HepG2 (cell line): ENCODE results near the gene CEP135.

ENCODE experiments used
- CTCF ChIP-seq: sonication (generic); formaldehyde crosslinking; IDR thresholded peaks from 2 replicates; pipeline ENCODE4 v1.5.0; 2020; ENCODE audit warnings: mild to moderate bottlenecking, missing genetic modification reagents, moderate library complexity
- EZH2 ChIP-seq: conservative IDR thresholded peaks from 2 replicates; pipeline ENCODE4 v1.6.1; 2012; ENCODE audit warnings: mild to moderate bottlenecking, low read depth, low read length, moderate library complexity
- FOXA1 ChIP-seq, 2 experiments: fragments of 450-650 bp in 1 of 2; sonication (generic) in 1 of 2; formaldehyde crosslinking in 1 of 2; IDR thresholded peaks; 2 replicates each; pipeline versions ENCODE4 v1.4.0 to v1.6.1; 2016 to 2020; ENCODE audit warnings: missing genetic modification reagents in 1 of 2
- MYC ChIP-seq: sonication (generic); formaldehyde crosslinking; IDR thresholded peaks from 2 replicates; pipeline ENCODE4 v1.9.0; 2021; ENCODE audit warnings: missing genetic modification reagents, borderline replicate concordance
- POLR2A ChIP-seq, 2 experiments: IDR thresholded peaks; 2 replicates each; pipeline ENCODE4 v1.6.1; 2011; ENCODE audit warnings: low read depth in 2 of 2, low read length in 2 of 2, mild to moderate bottlenecking in 1 of 2, moderate library complexity in 1 of 2; ENCODE audit not compliant: insufficient read depth in 1 of 2
- POLR2G ChIP-seq: fragments of 200-400 bp; formaldehyde crosslinking; IDR thresholded peaks from 2 replicates; pipeline ENCODE4 v1.6.1; 2018; ENCODE audit warnings: mild to moderate bottlenecking, low read depth, low read length, moderate library complexity
- PRMT3 ChIP-seq: sonication (generic); formaldehyde crosslinking; IDR thresholded peaks from 2 replicates; pipeline ENCODE4 v1.8.1; 2022; ENCODE audit warnings: low read depth, mild to moderate bottlenecking, moderate library complexity, missing genetic modification reagents, borderline replicate concordance
- TAF1 ChIP-seq: sonication (generic); formaldehyde crosslinking; IDR thresholded peaks from 2 replicates; pipeline ENCODE4 v1.4.0; 2020; ENCODE audit warnings: missing genetic modification reagents
- THRA ChIP-seq: sonication (generic); formaldehyde crosslinking; IDR thresholded peaks from 2 replicates; pipeline ENCODE4 v1.4.0; 2020; ENCODE audit warnings: missing genetic modification reagents, borderline replicate concordance
- ZNF605 ChIP-seq: sonication (generic); formaldehyde crosslinking; IDR thresholded peaks from 2 replicates; pipeline ENCODE4 v1.8.0; 2022; ENCODE audit warnings: mild to moderate bottlenecking, missing genetic modification reagents
- TF ChIP-seq, protein P1 (sequence below): sonication (generic); formaldehyde crosslinking; IDR thresholded peaks from 2 replicates; pipeline ENCODE4 v1.9.0; 2021; ENCODE audit warnings: missing genetic modification reagents, borderline replicate concordance
- TF ChIP-seq, protein P2 (sequence below): sonication (generic); formaldehyde crosslinking; IDR thresholded peaks from 2 replicates; pipeline ENCODE4 v1.5.0; 2020; ENCODE audit warnings: missing genetic modification reagents

- TF ChIP-seq, protein P1, sequence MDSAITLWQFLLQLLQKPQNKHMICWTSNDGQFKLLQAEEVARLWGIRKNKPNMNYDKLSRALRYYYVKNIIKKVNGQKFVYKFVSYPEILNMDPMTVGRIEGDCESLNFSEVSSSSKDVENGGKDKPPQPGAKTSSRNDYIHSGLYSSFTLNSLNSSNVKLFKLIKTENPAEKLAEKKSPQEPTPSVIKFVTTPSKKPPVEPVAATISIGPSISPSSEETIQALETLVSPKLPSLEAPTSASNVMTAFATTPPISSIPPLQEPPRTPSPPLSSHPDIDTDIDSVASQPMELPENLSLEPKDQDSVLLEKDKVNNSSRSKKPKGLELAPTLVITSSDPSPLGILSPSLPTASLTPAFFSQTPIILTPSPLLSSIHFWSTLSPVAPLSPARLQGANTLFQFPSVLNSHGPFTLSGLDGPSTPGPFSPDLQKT (CRISPR knock-in tag) = no peak
- TF ChIP-seq TAF1 (no peak), MYC (CRISPR knock-in tag) (no peak), PRMT3 (CRISPR knock-in tag) (no peak), EZH2 (no peak), POLR2A (IDR thresholded peaks at IDR 0.05; ENCODE audit: insufficient read depth in 1 of 2, low read depth in 2 of 2, low read length in 2 of 2) (no peak), ZNF605 (no peak), THRA (no peak), FOXA1 (IDR thresholded peaks at IDR 0.05) (no peak), FOXA1 (CRISPR knock-in tag; IDR thresholded peaks at IDR 0.05) (no peak), CTCF (CRISPR knock-in tag) (no peak), POLR2G (no peak)
- TF ChIP-seq, protein P2, sequence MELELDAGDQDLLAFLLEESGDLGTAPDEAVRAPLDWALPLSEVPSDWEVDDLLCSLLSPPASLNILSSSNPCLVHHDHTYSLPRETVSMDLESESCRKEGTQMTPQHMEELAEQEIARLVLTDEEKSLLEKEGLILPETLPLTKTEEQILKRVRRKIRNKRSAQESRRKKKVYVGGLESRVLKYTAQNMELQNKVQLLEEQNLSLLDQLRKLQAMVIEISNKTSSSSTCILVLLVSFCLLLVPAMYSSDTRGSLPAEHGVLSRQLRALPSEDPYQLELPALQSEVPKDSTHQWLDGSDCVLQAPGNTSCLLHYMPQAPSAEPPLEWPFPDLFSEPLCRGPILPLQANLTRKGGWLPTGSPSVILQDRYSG (CRISPR knock-in tag) = no peak
Observed at GRCh38 chr4:56067826-56068225, 119.1 kb downstream of the CEP135 start.
